Fibroblast of lung (primary cell): ENCODE data around the gene SLC6A7. TPM values are rescaled to one million over a fixed set of nuclear protein-coding genes. Genes with fewer than 3 reads are reported as not detected.

Source experiments
- DNase-seq, 2 donors: peaks; one replicate each; pipeline versions ENCODE4 v3.0.0 to v3.0.0-alpha.2; 2010; ENCODE audit warnings: low read depth in 2 of 2
- H2AFZ ChIP-seq: 2 replicates; pipeline ENCODE4 v1.5.1; 2012; ENCODE audit warnings: low read length, control low read depth, inconsistent platforms
- H3K27ac ChIP-seq: 2 replicates; pipeline ENCODE4 v1.5.1; 2011; ENCODE audit warnings: low read length, control low read depth; ENCODE audit not compliant: insufficient read depth
- H3K27me3 ChIP-seq: 2 replicates; pipeline ENCODE4 v1.5.1; 2011; ENCODE audit warnings: mild to moderate bottlenecking, low read length; ENCODE audit not compliant: control insufficient read depth, insufficient read depth
- H3K36me3 ChIP-seq: 2 replicates; pipeline ENCODE4 v1.5.1; 2011; ENCODE audit warnings: low read length; ENCODE audit not compliant: control insufficient read depth, insufficient read depth
- H3K4me1 ChIP-seq: 2 replicates; pipeline ENCODE4 v1.5.1; 2011; ENCODE audit warnings: low read length; ENCODE audit not compliant: control insufficient read depth, insufficient read depth; ENCODE audit errors: extremely low read depth
- H3K4me2 ChIP-seq: 2 replicates; pipeline ENCODE4 v1.5.1; 2011; ENCODE audit warnings: low read length, control low read depth; ENCODE audit not compliant: insufficient read depth; ENCODE audit errors: extremely low read depth
- H3K4me3 ChIP-seq, 4 experiments: fragments of 200-600 bp in 1 of 4; sonication (generic) in 1 of 4; replicated peaks in 1 of 4; 2 replicates each; pipeline ENCODE4 v1.5.1; 2011 to 2016; ENCODE audit warnings: low read length in 4 of 4, low read depth in 3 of 4, mild to moderate bottlenecking in 3 of 4, control low read depth in 2 of 4, inconsistent platforms in 1 of 4, mixed read lengths in 1 of 4; ENCODE audit not compliant: insufficient read depth in 1 of 4; ENCODE audit errors: control extremely low read depth in 1 of 4
- H3K79me2 ChIP-seq: 2 replicates; pipeline ENCODE4 v1.5.1; 2012; ENCODE audit warnings: mild to moderate bottlenecking, low read length, inconsistent platforms; ENCODE audit not compliant: control insufficient read depth, insufficient read depth
- H3K9ac ChIP-seq: 2 replicates; pipeline ENCODE4 v1.5.1; 2011; ENCODE audit warnings: mild to moderate bottlenecking, low read length, control low read depth; ENCODE audit not compliant: insufficient read depth
- H3K9me3 ChIP-seq: 2 replicates; pipeline ENCODE4 v1.5.1; 2012; ENCODE audit warnings: low read depth, low read length; ENCODE audit not compliant: control insufficient read depth, insufficient read depth
- H4K20me1 ChIP-seq: 2 replicates; pipeline ENCODE4 v1.5.1; 2011; ENCODE audit warnings: low read length; ENCODE audit not compliant: control insufficient read depth, insufficient read depth; ENCODE audit errors: extremely low read depth
- CTCF ChIP-seq, 2 donors: IDR thresholded peaks in 1 of 2; conservative IDR thresholded peaks in 1 of 2; 1 replicate in 1 of 2; 2 replicates in 1 of 2; pipeline ENCODE4 v1.5.1; 2011 to 2012; ENCODE audit warnings: low read length in 2 of 2, control low read depth in 1 of 2, inconsistent platforms in 1 of 2, low read depth in 1 of 2, mild to moderate bottlenecking in 1 of 2
- EZH2 ChIP-seq: IDR thresholded peaks from 2 replicates; pipeline ENCODE4 v1.5.1; 2012; ENCODE audit warnings: low read length, control low read depth, mild to moderate bottlenecking; ENCODE audit errors: missing control alignments
- polyA plus RNA-seq, 2 donors: library from polyadenylated mRNA; depleted of rRNA in 1 of 2; stranded (reverse) in 1 of 2; unstranded in 1 of 2; fragments of >200 nt; gene quantifications; 2 replicates each; pipeline ENCODE4 v1.2.1, GENCODE V29; 2011 to 2012; ENCODE audit warnings: missing spikeins in 1 of 2
- total RNA-seq: library from RNA; depleted of rRNA; stranded (reverse); fragments of >200 nt; gene quantifications from 2 replicates; pipeline ENCODE4 v1.2.1, GENCODE V29; 2014

The SLC6A7 gene
- total and polyA plus RNA-seq, 2 donors (not counting 1 experiment from before 2014, with no cell fraction given): 0.02 TPM; not detected in 1

GRCh38 chr5:150144246-150144801 lies 45.5 kb upstream of the SLC6A7 start:
- Histone ChIP-seq H3K4me1 (peaks cover 77% of the 10 kb centered on the region), H3K36me3 (peaks cover 2% of the 10 kb centered on the region), H3K4me3 (peak overlapping the region in 1 of 4 experiments; percentile 43), H2AFZ (no peak overlapping the region), H3K9me3 (no peaks in the 10 kb centered on the region), H4K20me1 (no peaks in the 10 kb centered on the region), H3K27me3 (no peaks in the 10 kb centered on the region), H3K4me2 (peak overlapping the region; percentile 77), H3K79me2 (peaks cover 73% of the 10 kb centered on the region), H3K9ac (peak overlapping the region; percentile 43), H3K27ac (peak overlapping the region; percentile 99)
- TF ChIP-seq EZH2 (no peak), CTCF (conservative IDR thresholded peaks at IDR 0.05 in 1 of 2, IDR thresholded peaks at IDR 0.05 in 1 of 2; ENCODE audit: low read depth in 1 of 2, low read length in 2 of 2) (no peak)
- DNase-seq: peak; percentile 82 to 91

GRCh38 chr5:150144879-150145278 lies 45.0 kb upstream of the SLC6A7 start:
- no peak for TF ChIP-seq CTCF (conservative IDR thresholded peaks at IDR 0.05 in 1 of 2, IDR thresholded peaks at IDR 0.05 in 1 of 2; ENCODE audit: low read depth in 1 of 2, low read length in 2 of 2)
- no peak for TF ChIP-seq EZH2
- H3K4me3 ChIP-seq: peak overlapping the region in 1 of 4 experiments; percentile 43
- H3K79me2 ChIP-seq: peaks cover 75% of the 10 kb centered on the region
- no peak for DNase-seq
- H4K20me1 ChIP-seq: no peaks in the 10 kb centered on the region
- H3K9me3 ChIP-seq: no peaks in the 10 kb centered on the region
- H3K27ac ChIP-seq: peak overlapping the region; percentile 99
- peaks cover 78% of the 10 kb centered on the region for H3K4me1 ChIP-seq
- H2AFZ ChIP-seq: no peak overlapping the region
- H3K36me3 ChIP-seq: peaks cover 5% of the 10 kb centered on the region
- H3K4me2 ChIP-seq: peak overlapping the region; percentile 55
- H3K9ac ChIP-seq: peak overlapping the region; percentile 49
- H3K27me3 ChIP-seq: no peaks in the 10 kb centered on the region

- Histone ChIP-seq H3K27ac (peak overlapping the region; percentile 99), H4K20me1 (no peaks in the 10 kb centered on the region), H3K4me2 (no peak overlapping the region), H3K79me2 (peaks cover 74% of the 10 kb centered on the region), H3K4me1 (peaks cover 64% of the 10 kb centered on the region), H3K4me3 (no peak overlapping the region), H3K9ac (no peak overlapping the region), H3K9me3 (no peaks in the 10 kb centered on the region), H2AFZ (no peak overlapping the region), H3K36me3 (peaks cover 7% of the 10 kb centered on the region), H3K27me3 (no peaks in the 10 kb centered on the region)
- TF ChIP-seq CTCF (conservative IDR thresholded peaks at IDR 0.05 in 1 of 2, IDR thresholded peaks at IDR 0.05 in 1 of 2; ENCODE audit: low read depth in 1 of 2, low read length in 2 of 2) (no peak), EZH2 (no peak)
- no peak for DNase-seq
Observed at GRCh38 chr5:150146235-150146634, 43.6 kb upstream of the SLC6A7 start.
